Common myeloid progenitor, CD34-positive (primary cell): ENCODE measurements around the gene DHX15.

Experiments used
- CTCF ChIA-PET: fragments of 350-600 bp; sonication (Branson Sonifier 250); formaldehyde crosslinking; loops from one replicate; lab custom pipeline; 2021; ENCODE audit warnings: antibody characterized with exemption; lab: Charles Lee
- POLR2A ChIA-PET: fragments of 350-600 bp; sonication (Branson Sonifier 250); formaldehyde crosslinking; loops from one replicate; lab custom pipeline; 2021; ENCODE audit warnings: antibody characterized with exemption; lab: Charles Lee
- DNase-seq, 3 donors: peaks; one replicate each; pipeline versions ENCODE4 v3.0.0 to v3.0.0-alpha.2; 2013
- H3K27ac ChIP-seq, 2 experiments: 1 replicate in 1 of 2; 2 replicates in 1 of 2; pipeline ENCODE4 v1.7.0; 2013; ENCODE audit warnings: inconsistent platforms in 2 of 2, low read length in 2 of 2, mild to moderate bottlenecking in 2 of 2, low read depth in 1 of 2, moderate library complexity in 1 of 2; ENCODE audit not compliant: severe bottlenecking in 2 of 2, insufficient read depth in 1 of 2, poor library complexity in 1 of 2
- H3K27me3 ChIP-seq, 5 experiments: replicated peaks in 2 of 5; 1 replicate in 3 of 5; 2 replicates in 2 of 5; pipeline versions ENCODE4 v1.6.1 to v1.7.0; 2013; ENCODE audit warnings: low read length in 4 of 5, mild to moderate bottlenecking in 2 of 5, moderate library complexity in 2 of 5, inconsistent platforms in 1 of 5; ENCODE audit not compliant: insufficient read depth in 5 of 5, control insufficient read depth in 4 of 5
- H3K36me3 ChIP-seq, 4 experiments: 1 replicate in 2 of 4; 2 replicates in 2 of 4; pipeline versions ENCODE4 v1.6.1 to v1.7.0; 2013; ENCODE audit warnings: low read length in 3 of 4, control low read depth in 1 of 4, mild to moderate bottlenecking in 1 of 4; ENCODE audit not compliant: control insufficient read depth in 4 of 4, insufficient read depth in 4 of 4
- H3K4me1 ChIP-seq, 4 experiments: 1 replicate in 3 of 4; 2 replicates in 1 of 4; pipeline versions ENCODE4 v1.6.1 to v1.7.1; 2013; ENCODE audit warnings: low read length in 3 of 4, mild to moderate bottlenecking in 3 of 4, control low read depth in 1 of 4, inconsistent platforms in 1 of 4, moderate library complexity in 1 of 4; ENCODE audit not compliant: control insufficient read depth in 4 of 4, insufficient read depth in 4 of 4; ENCODE audit errors: control extremely low read depth in 1 of 4
- H3K4me3 ChIP-seq, 7 experiments: 1 replicate in 4 of 7; 2 replicates in 3 of 7; pipeline versions ENCODE4 v1.5.1 to v1.7.0; 2013; ENCODE audit warnings: mild to moderate bottlenecking in 7 of 7, low read length in 6 of 7, moderate library complexity in 6 of 7, inconsistent platforms in 2 of 7, low read depth in 2 of 7, control low read depth in 1 of 7; ENCODE audit not compliant: insufficient read depth in 4 of 7, control insufficient read depth in 1 of 7; ENCODE audit errors: extremely low read depth in 1 of 7
- H3K9me3 ChIP-seq, 5 experiments: 1 replicate in 4 of 5; 2 replicates in 1 of 5; pipeline versions ENCODE4 v1.6.1 to v1.7.1; 2013; ENCODE audit warnings: low read length in 4 of 5, mild to moderate bottlenecking in 2 of 5, inconsistent platforms in 1 of 5, low read depth in 1 of 5, moderate library complexity in 1 of 5; ENCODE audit not compliant: control insufficient read depth in 4 of 5, insufficient read depth in 2 of 5; ENCODE audit errors: control extremely low read depth in 1 of 5
- WGBS: methylation state at CpG from one replicate; pipeline ENCODE4 v1.1.5; 2013; ENCODE audit not compliant: insufficient coverage; 5-methylcytosine and 5-hydroxymethylcytosine counted together

Gene DHX15

DNA sequence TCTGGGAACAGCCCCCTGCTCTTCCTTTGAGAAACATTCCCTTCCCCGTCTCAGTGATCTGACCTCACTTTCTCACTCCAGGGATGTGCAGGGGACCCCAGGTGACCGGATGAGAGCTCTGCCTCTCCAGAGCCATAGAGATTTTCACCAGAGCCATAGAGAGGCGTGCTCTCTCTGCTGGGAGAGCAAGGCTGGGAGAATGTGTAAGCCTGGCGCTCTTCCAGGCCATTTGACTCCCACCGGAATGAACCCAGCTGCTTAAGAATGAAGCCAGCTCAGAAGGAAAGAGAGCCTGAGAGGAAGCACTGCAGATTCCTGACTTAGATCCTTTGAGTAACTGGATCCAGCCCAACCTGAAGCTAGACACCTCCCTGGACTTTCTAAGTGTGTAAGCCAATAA is 106.4 kb downstream of the DHX15 start:
- DNase-seq, result no peak
- peaks cover 4 to 8% (median 8%) of the 10 kb centered on the region in 4 experiments for H3K4me1 ChIP-seq
- H3K36me3 ChIP-seq, result no peaks in the 10 kb centered on the region
- H3K4me3 ChIP-seq, result no peak overlapping the region
- H3K27ac ChIP-seq, result no peak overlapping the region
- peaks cover 9 to 39% (median 17%) of the 10 kb centered on the region in 5 experiments for H3K27me3 ChIP-seq
- ChIA-PET POLR2A (no interaction called here), CTCF (interaction anchor here (1.1 to 4.5 kb wide), 3 partner anchors 11 to 210 kb away, joined by 3 to 29 read pairs (median 3); no protein-coding TSS in a partner anchor)
- H3K9me3 ChIP-seq, result no peaks in the 10 kb centered on the region
- 67% methylated on average over 5 of the region's 5 CpGs for WGBS
